Activated CD8-positive, alpha-beta T cell treated with anti-CD3 and anti-CD28 coated beads for 36 hours (primary cell): ENCODE results near the gene L3MBTL4. TPM values are rescaled to one million over a fixed set of nuclear protein-coding genes. Genes with fewer than 3 reads are reported as not detected.

Experiments used
- ATAC-seq: fragments of 200-7000 bp; cut with Tn5 transposase; one replicate; pipeline ENCODE4 v1.10.0; 2021; ENCODE audit warnings: mild to moderate bottlenecking, moderate library complexity
- CTCF ChIA-PET: fragments of 350-600 bp; sonication (Branson Sonifier 250); formaldehyde crosslinking; loops from one replicate; lab custom pipeline; 2021; ENCODE audit warnings: antibody characterized with exemption; lab: Charles Lee
- POLR2A ChIA-PET: fragments of 350-600 bp; sonication (Branson Sonifier 250); formaldehyde crosslinking; loops from one replicate; lab custom pipeline; 2021; ENCODE audit warnings: antibody characterized with exemption; lab: Charles Lee
- DNase-seq: peaks from one replicate; pipeline ENCODE4 v3.0.0-alpha.2; 2020
- H3K27ac Mint-ChIP-seq: one replicate; pipeline ENCODE4 v1.8.0; 2021; ENCODE audit warnings: mild to moderate bottlenecking, mixed read lengths
- H3K27me3 Mint-ChIP-seq: one replicate; pipeline ENCODE4 v1.8.0; 2021; ENCODE audit warnings: mixed read lengths
- H3K36me3 Mint-ChIP-seq: one replicate; pipeline ENCODE4 v1.8.0; 2021; ENCODE audit warnings: low read depth, mixed read lengths
- H3K4me1 Mint-ChIP-seq: one replicate; pipeline ENCODE4 v1.8.0; 2021; ENCODE audit warnings: low read depth, mixed read lengths
- H3K4me3 Mint-ChIP-seq: one replicate; pipeline ENCODE4 v1.8.0; 2021; ENCODE audit warnings: mild to moderate bottlenecking, moderate library complexity, mixed read lengths
- H3K9me3 Mint-ChIP-seq: one replicate; pipeline ENCODE4 v1.8.0; 2021; ENCODE audit warnings: mixed read lengths
- intact Hi-C: fragments of 100-400 bp; cut with micrococcal nuclease; formaldehyde crosslinking; loops from one replicate; pipeline ENCODE4 v1.10.0; 2022
- total RNA-seq, 2 experiments: library from RNA; stranded (reverse); gene quantifications; one replicate each; pipeline ENCODE4 v1.2.3, GENCODE V29; 2021
- TF ChIP-seq, protein P1 (sequence below): fragments of 200-600 bp; IDR thresholded peaks from one replicate; pipeline ENCODE4 v1.8.0; 2022; ENCODE audit warnings: antibody characterized with exemption, mild to moderate bottlenecking

The L3MBTL4 gene
- total RNA-seq, 2 experiments from 2014 or later, result not detected

GRCh38 chr18:5969355-5969988, 445.2 kb downstream of the L3MBTL4 start:
- intact Hi-C loops, result no loop called here
- H3K9me3 Mint-ChIP-seq, result no peaks in the 10 kb centered on the region
- ChIA-PET POLR2A (no interaction called here), CTCF (no interaction called here)
- no peak overlapping the region for H3K4me3 Mint-ChIP-seq
- H3K36me3 Mint-ChIP-seq, result no peaks in the 10 kb centered on the region
- TF ChIP-seq, protein P1, sequence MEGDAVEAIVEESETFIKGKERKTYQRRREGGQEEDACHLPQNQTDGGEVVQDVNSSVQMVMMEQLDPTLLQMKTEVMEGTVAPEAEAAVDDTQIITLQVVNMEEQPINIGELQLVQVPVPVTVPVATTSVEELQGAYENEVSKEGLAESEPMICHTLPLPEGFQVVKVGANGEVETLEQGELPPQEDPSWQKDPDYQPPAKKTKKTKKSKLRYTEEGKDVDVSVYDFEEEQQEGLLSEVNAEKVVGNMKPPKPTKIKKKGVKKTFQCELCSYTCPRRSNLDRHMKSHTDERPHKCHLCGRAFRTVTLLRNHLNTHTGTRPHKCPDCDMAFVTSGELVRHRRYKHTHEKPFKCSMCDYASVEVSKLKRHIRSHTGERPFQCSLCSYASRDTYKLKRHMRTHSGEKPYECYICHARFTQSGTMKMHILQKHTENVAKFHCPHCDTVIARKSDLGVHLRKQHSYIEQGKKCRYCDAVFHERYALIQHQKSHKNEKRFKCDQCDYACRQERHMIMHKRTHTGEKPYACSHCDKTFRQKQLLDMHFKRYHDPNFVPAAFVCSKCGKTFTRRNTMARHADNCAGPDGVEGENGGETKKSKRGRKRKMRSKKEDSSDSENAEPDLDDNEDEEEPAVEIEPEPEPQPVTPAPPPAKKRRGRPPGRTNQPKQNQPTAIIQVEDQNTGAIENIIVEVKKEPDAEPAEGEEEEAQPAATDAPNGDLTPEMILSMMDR, result no peak
- no peaks in the 10 kb centered on the region for H3K27me3 Mint-ChIP-seq
- H3K4me1 Mint-ChIP-seq, result peaks cover 24% of the 10 kb centered on the region
- H3K27ac Mint-ChIP-seq, result no peak overlapping the region
- ATAC-seq (no peak), DNase-seq (no peak)

DNA sequence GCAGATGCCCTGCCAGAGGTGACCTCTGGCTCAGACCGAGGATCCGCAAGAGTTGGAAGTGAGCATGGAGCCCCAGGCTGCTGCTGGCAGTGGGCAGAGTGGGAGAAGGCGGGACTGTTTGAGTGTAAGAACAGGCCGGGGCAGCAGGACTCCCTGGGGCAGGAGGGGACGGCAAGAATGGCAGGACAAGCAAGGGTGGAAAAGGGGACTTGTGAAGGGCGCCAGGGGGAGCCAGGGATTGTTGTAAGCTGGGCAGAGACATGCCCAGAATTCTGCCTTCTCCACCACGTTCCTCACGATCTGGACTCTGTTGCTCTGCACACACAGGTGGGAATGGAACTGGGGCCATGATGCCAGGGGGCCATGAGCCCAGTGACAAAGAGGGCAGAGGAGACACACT, 447.0 kb downstream of the L3MBTL4 start:
- CTCF ChIA-PET, result no interaction called here
- no peaks in the 10 kb centered on the region for H3K9me3 Mint-ChIP-seq
- H3K36me3 Mint-ChIP-seq, result no peaks in the 10 kb centered on the region
- H3K4me3 Mint-ChIP-seq, result no peak overlapping the region
- ATAC-seq (no peak), DNase-seq (no peak)
- intact Hi-C loops, result no loop called here
- H3K4me1 Mint-ChIP-seq, result peaks cover 27% of the 10 kb centered on the region
- no peak overlapping the region for H3K27ac Mint-ChIP-seq
- TF ChIP-seq, protein P1, result no peak
- H3K27me3 Mint-ChIP-seq, result no peaks in the 10 kb centered on the region
- POLR2A ChIA-PET, result no interaction called here

DNA sequence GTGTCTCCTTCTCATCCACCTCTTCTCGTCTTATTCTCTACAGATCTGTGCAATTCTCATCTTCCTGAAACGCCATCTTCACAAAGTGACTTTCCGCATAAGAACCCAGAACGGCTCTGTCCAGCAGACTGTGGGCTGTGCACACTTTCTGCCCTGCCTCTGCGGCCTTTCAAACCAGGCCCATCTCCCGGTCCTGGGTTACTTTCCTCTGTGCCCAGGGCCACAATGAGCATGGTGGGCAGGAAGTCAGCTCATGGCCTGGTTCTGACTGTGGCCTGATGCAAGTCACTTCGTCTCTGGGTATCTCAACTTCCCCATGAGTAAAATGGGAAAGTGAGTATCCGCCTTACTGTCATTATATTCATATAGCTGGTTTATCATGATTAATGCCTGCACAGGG, 447.7 kb downstream of the L3MBTL4 start:
- ChIA-PET CTCF (no interaction called here), POLR2A (no interaction called here)
- Mint-ChIP-seq H3K36me3 (no peaks in the 10 kb centered on the region), H3K9me3 (no peaks in the 10 kb centered on the region), H3K4me1 (peaks cover 27% of the 10 kb centered on the region), H3K27ac (no peak overlapping the region), H3K4me3 (no peak overlapping the region), H3K27me3 (no peaks in the 10 kb centered on the region)
- TF ChIP-seq, protein P1, result no peak
- DNase-seq (no peak), ATAC-seq (no peak)
- intact Hi-C loops, result no loop called here

DNA sequence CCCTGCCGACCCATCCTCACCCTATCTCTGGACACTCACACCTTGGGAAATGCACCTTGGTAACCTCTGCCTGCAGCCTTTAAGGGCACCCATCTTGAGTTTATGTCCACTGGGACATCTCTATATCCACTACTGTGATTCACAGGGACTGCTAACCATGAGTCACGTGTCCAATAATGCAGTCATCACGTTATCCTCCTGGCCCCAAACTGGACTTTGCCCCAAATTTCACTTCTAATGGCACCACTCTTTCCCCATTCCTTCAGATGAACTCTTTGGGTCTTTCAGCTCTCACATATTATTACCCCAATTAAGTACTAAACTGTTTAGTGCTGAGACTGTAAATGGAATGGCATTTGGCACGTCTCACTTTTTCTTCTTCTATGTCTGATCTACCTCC, 448.2 kb downstream of the L3MBTL4 start:
- ChIA-PET CTCF (no interaction called here), POLR2A (no interaction called here)
- H3K4me1 Mint-ChIP-seq, result peaks cover 27% of the 10 kb centered on the region
- H3K9me3 Mint-ChIP-seq, result no peaks in the 10 kb centered on the region
- H3K27me3 Mint-ChIP-seq, result no peaks in the 10 kb centered on the region
- no peak for ATAC-seq
- no peak for DNase-seq
- H3K27ac Mint-ChIP-seq, result no peak overlapping the region
- TF ChIP-seq, protein P1, result no peak
- no peak overlapping the region for H3K4me3 Mint-ChIP-seq
- no peaks in the 10 kb centered on the region for H3K36me3 Mint-ChIP-seq
- intact Hi-C loops, result no loop called here

GRCh38 chr18:5964996-5965395, 449.7 kb downstream of the L3MBTL4 start:
- H3K4me1 Mint-ChIP-seq, result peaks cover 24% of the 10 kb centered on the region
- ChIA-PET CTCF (no interaction called here), POLR2A (no interaction called here)
- H3K4me3 Mint-ChIP-seq, result no peak overlapping the region
- H3K36me3 Mint-ChIP-seq, result no peaks in the 10 kb centered on the region
- H3K27ac Mint-ChIP-seq, result no peak overlapping the region
- intact Hi-C loops, result no loop called here
- ATAC-seq (peak; percentile 78), DNase-seq (peak; percentile 10)
- no peaks in the 10 kb centered on the region for H3K27me3 Mint-ChIP-seq
- no peaks in the 10 kb centered on the region for H3K9me3 Mint-ChIP-seq
- TF ChIP-seq, protein P1, result no peak
